Kidney (tissue), 14 donors: Measurements from ENCODE around the gene C4B. TPM values are rescaled to one million over a fixed set of nuclear protein-coding genes. Genes with fewer than 3 reads are reported as not detected.
A peak's percentile ranks its signal among the peaks of the same experiment; 100 is the strongest.

ENCODE experiments used
- DNase-seq, 5 donors: peaks; one replicate each; pipeline ENCODE4 v3.0.0-alpha.2; 2013 to 2020
- FAIRE-seq: peaks from 2 replicates; lab custom pipeline; 2012; peaks lifted over from hg19 to GRCh38; lab: Jason Lieb, UNC
- H3K27ac ChIP-seq, 2 donors: one replicate each; pipeline ENCODE4 v1.7.0; 2013; ENCODE audit warnings: low read depth in 2 of 2, low read length in 2 of 2, inconsistent platforms in 1 of 2
- H3K27me3 ChIP-seq: one replicate; pipeline ENCODE4 v1.7.1; 2013; ENCODE audit warnings: low read length, inconsistent platforms; ENCODE audit not compliant: control insufficient read depth, insufficient read depth
- H3K36me3 ChIP-seq, 3 donors: one replicate each; pipeline versions ENCODE4 v1.7.0 to v1.7.1; 2013; ENCODE audit warnings: low read length in 3 of 3, control low read depth in 1 of 3, inconsistent platforms in 1 of 3; ENCODE audit not compliant: insufficient read depth in 3 of 3, control insufficient read depth in 2 of 3
- H3K4me1 ChIP-seq, 3 donors: one replicate each; pipeline versions ENCODE4 v1.7.0 to v1.7.1; 2013; ENCODE audit warnings: low read length in 3 of 3, inconsistent platforms in 1 of 3, low read depth in 1 of 3; ENCODE audit not compliant: control insufficient read depth in 2 of 3, insufficient read depth in 2 of 3
- H3K4me3 ChIP-seq, 3 donors: one replicate each; pipeline versions ENCODE4 v1.7.0 to v1.8.1; 2013; ENCODE audit warnings: low read length in 3 of 3, control low read depth in 1 of 3, inconsistent platforms in 1 of 3
- H3K9ac ChIP-seq, 3 donors: one replicate each; pipeline versions ENCODE4 v1.7.0 to v1.7.1; 2013; ENCODE audit warnings: low read length in 3 of 3, control low read depth in 1 of 3, inconsistent platforms in 1 of 3
- H3K9me3 ChIP-seq, 3 donors: one replicate each; pipeline versions ENCODE4 v1.7.0 to v1.7.1; 2013; ENCODE audit warnings: low read length in 3 of 3, control low read depth in 1 of 3, inconsistent platforms in 1 of 3; ENCODE audit not compliant: control insufficient read depth in 2 of 3, insufficient read depth in 1 of 3
- intact Hi-C: fragments of 100-400 bp; cut with DNase I; formaldehyde crosslinking; loops from one replicate; pipeline ENCODE4 v1.11.1; 2022
- polyA plus RNA-seq: library from polyadenylated mRNA; stranded (reverse); fragments of 350-450 nt; fragmentation: Illumina TruSeq; extraction: RNeasy Lipid Tissue Mini Kit (QIAGEN cat#74804); gene quantifications from one replicate; pipeline ENCODE4 v1.2.3, GENCODE V29; 2014; ENCODE audit warnings: low read depth, low replicate concordance; ENCODE audit not compliant: insufficient read depth
- total RNA-seq: library from RNA; stranded (reverse); fragmentation: NEBNext Ultra II Directional; extraction: Animal tissue kit (Norgen Biotek cat#: 25700); gene quantifications from one replicate; pipeline ENCODE4 v1.2.1, GENCODE V29; 2021
- TF ChIP-seq, protein P1 (sequence below): IDR thresholded peaks from 3 replicates; pipeline ENCODE4 v1.5.1; 2012; ENCODE audit warnings: mild to moderate bottlenecking, moderate library complexity, borderline replicate concordance; ENCODE audit not compliant: insufficient read depth; ENCODE audit errors: extremely low read depth
- donor health status: control.
- donor health status: control.
- donor health status: control.
- donor health status: control.
- donor health status: control.
- donor health status: DM: yes; HTN: yes; CAD: no.
- donor health status: Normal renal cell carcinoma (clear cell type).

The C4B gene
- total and polyA plus RNA-seq, 2 donors from 2014 or later: 578 to 596 TPM

DNA sequence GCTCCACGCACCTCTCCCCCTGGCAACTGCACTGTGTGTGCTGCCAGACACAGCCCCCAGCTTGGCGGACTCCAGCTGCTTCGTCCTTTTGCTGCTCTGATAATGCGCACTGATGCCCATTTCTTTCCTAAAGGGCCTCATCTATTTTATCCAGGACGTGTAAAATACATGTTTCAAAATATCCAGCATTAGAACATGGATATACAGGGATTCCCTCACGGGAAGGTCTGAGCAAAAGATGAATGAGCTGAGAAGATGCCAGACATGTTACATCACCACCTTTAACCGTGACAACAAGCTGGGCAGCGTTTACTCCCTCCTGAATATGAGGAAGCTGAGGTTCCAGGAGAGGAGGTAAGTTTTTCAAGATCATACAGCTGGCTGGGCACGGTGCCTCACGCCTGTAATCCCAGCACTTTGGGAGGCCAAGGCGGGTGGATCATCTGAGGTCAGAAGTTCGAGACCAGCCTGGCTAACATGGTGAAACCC is 61.8 kb downstream of the C4B start:
- intact Hi-C loops: no loop called here
- H3K36me3 ChIP-seq: no peaks in the 10 kb centered on the region
- H3K9me3 ChIP-seq: no peaks in the 10 kb centered on the region
- no peak overlapping the region for H3K4me3 ChIP-seq
- no peak overlapping the region for H3K27ac ChIP-seq
- H3K27me3 ChIP-seq: no peaks in the 10 kb centered on the region
- H3K9ac ChIP-seq: no peak overlapping the region
- TF ChIP-seq, protein P1, sequence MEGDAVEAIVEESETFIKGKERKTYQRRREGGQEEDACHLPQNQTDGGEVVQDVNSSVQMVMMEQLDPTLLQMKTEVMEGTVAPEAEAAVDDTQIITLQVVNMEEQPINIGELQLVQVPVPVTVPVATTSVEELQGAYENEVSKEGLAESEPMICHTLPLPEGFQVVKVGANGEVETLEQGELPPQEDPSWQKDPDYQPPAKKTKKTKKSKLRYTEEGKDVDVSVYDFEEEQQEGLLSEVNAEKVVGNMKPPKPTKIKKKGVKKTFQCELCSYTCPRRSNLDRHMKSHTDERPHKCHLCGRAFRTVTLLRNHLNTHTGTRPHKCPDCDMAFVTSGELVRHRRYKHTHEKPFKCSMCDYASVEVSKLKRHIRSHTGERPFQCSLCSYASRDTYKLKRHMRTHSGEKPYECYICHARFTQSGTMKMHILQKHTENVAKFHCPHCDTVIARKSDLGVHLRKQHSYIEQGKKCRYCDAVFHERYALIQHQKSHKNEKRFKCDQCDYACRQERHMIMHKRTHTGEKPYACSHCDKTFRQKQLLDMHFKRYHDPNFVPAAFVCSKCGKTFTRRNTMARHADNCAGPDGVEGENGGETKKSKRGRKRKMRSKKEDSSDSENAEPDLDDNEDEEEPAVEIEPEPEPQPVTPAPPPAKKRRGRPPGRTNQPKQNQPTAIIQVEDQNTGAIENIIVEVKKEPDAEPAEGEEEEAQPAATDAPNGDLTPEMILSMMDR: no peak
- FAIRE-seq (no peak), DNase-seq (peak in 3 of 5 donors; percentile 26 to 49 (median 46))
- no peaks in the 10 kb centered on the region for H3K4me1 ChIP-seq

DNA sequence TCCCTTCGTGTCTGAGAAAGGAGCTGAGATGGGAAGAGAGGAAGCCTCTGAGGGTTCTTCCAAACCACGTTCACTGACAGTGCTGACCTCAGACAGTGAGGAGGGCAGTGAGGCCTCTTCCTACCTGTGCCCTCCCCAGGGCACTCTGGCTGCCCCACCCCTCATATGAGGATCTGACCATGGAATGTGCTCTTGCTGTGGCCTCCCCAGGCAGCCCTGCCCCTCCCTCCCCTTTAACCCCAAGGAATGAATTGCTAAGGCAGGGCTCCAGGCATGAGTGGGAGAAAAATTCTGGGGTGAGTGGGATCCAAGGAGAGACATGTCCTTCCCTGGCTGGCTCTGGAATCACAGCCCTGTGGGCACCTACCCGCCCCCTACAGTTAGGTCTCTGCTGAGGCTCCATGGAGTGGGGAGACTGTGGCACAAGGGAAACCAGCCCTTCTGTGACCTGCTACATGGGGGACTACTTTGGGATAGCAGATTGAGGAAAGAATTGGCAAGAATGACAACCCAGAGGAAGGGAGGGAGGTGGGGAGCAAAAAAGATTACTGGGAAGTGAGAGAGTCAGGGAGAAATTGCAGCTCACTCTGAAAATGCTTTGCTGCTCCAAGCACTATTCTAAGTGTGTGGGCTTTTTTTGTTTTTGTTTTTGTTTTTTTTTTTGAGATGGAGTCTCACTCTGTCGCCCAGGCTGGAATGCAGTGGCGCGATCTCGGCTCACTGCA is 65.1 kb downstream of the C4B start:
- Histone ChIP-seq H3K27me3 (no peaks in the 10 kb centered on the region), H3K4me1 (no peaks in the 10 kb centered on the region), H3K9ac (no peak overlapping the region), H3K36me3 (no peaks in the 10 kb centered on the region), H3K9me3 (no peaks in the 10 kb centered on the region), H3K27ac (no peak overlapping the region), H3K4me3 (no peak overlapping the region)
- FAIRE-seq: no peak
- peak in 2 of 5 donors; percentile 16 to 23 for DNase-seq
- TF ChIP-seq, protein P1: no peak
- intact Hi-C loops: no loop called here

DNA sequence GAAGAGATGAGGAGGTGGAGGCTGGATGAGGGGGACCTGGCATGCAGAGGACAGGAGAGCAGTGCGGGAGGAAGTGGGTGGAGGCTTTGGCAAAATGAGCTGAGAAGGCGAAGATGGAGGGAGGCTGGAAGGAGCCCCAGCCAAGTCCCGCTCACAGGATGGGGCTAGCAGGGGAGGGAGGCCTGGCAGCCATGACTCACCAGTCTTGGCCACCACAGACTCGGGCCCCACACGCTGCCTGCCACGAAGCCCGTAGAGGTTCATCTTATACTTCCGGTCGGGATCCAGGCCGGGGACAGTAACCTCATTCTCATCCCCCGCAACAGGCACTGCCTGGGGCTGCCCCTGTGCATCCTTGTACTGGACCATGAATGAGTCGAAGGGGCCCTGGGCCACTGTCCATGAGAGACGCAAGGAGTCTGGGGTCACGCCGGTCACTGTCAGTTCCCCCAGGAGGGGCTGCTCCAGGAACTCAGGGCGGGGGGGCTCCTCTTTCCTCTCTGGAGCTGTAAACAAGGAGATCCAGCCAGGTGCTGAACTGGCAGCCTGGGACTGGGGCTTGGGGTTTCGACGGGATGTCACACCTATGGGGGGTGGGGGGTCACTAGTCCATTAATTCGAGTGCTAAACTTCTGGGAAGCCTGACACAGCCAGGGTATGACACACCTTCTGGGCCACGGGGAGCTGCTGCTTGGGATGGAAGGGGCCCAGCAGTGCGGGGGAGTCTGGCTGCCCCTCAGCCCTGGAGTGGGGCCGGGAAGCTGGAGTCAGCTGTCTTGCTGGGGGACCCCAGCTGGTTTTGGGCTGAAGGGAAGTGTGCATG is 66.8 kb downstream of the C4B start:
- no peak overlapping the region for H3K9ac ChIP-seq
- no peaks in the 10 kb centered on the region for H3K36me3 ChIP-seq
- H3K4me1 ChIP-seq: no peaks in the 10 kb centered on the region
- peak in 2 of 5 donors; percentile 36 to 88 for DNase-seq
- no peaks in the 10 kb centered on the region for H3K9me3 ChIP-seq
- H3K4me3 ChIP-seq: no peak overlapping the region
- no peak for FAIRE-seq
- TF ChIP-seq, protein P1: no peak
- no peaks in the 10 kb centered on the region for H3K27me3 ChIP-seq
- no peak overlapping the region for H3K27ac ChIP-seq
- intact Hi-C loops: no loop called here
